GM12878 (cell line): Measurements from ENCODE around the gene PIGU. TPM values are rescaled to one million over a fixed set of nuclear protein-coding genes. Genes with fewer than 3 reads are reported as not detected.

Source experiments
- ATAC-seq: fragments of 200-7000 bp; cut with Tn5 transposase; 3 replicates; pipeline ENCODE4 v1.9.1; 2020; ENCODE audit warnings: mild to moderate bottlenecking, moderate library complexity
- BruUV-seq: library from RNA; stranded (reverse); fragments of 400-500 nt; replicated peaks from 2 replicates; lab custom pipeline; 2021; lab: Mats Ljungman, UMichigan
- CTCF ChIA-PET: fragments of 300-600 bp; sonication (Branson Sonifier 250); formaldehyde crosslinking; extraction: SDS; loops from one replicate; lab custom pipeline; 2021; ENCODE audit warnings: inconsistent platforms; lab: Yijun Ruan, JAX
- POLR2A ChIA-PET: fragments of 350-600 bp; formaldehyde crosslinking; extraction: SDS; loops from one replicate; lab custom pipeline; 2021; ENCODE audit warnings: inconsistent platforms; lab: Charles Lee
- RAD21 ChIA-PET: fragments of 300-600 bp; sonication (Branson Sonifier 250); formaldehyde crosslinking; loops from one replicate; lab custom pipeline; 2023; ENCODE audit warnings: antibody characterized with exemption; ENCODE audit not compliant: unreplicated experiment; lab: Charles Lee
- SMC1A ChIA-PET: fragments of 300-600 bp; sonication (Branson Sonifier 250); formaldehyde crosslinking; loops from one replicate; lab custom pipeline; 2023; ENCODE audit not compliant: unreplicated experiment, uncharacterized antibody; lab: Charles Lee
- DNase-seq: peaks from one replicate; pipeline ENCODE4 v3.0.0-alpha.2; 2011; ENCODE audit warnings: low read depth, low spot score
- FAIRE-seq: peaks from 3 replicates; lab custom pipeline; 2011; peaks lifted over from hg19 to GRCh38; lab: Jason Lieb, UNC
- H2AFZ ChIP-seq: 2 replicates; pipeline ENCODE4 v1.6.0; 2011; ENCODE audit warnings: low read depth, low read length, control low read depth; ENCODE audit not compliant: control insufficient read depth
- H3K27ac ChIP-seq: 2 replicates; pipeline ENCODE4 v1.5.1; 2011; ENCODE audit warnings: control low read depth; ENCODE audit not compliant: control insufficient read depth, insufficient read depth
- H3K27me3 ChIP-seq, 2 experiments: replicated peaks in 1 of 2; 2 replicates each; pipeline versions ENCODE4 v1.6.0 to v1.6.1; 2011; ENCODE audit warnings: low read length in 1 of 2; ENCODE audit not compliant: control insufficient read depth in 2 of 2, insufficient read depth in 2 of 2
- H3K36me3 ChIP-seq, 2 experiments: 2 replicates each; pipeline ENCODE4 v1.5.1; 2011; ENCODE audit warnings: low read length in 1 of 2; ENCODE audit not compliant: control insufficient read depth in 2 of 2, insufficient read depth in 2 of 2
- H3K4me1 ChIP-seq: 2 replicates; pipeline ENCODE4 v1.6.1; 2011; ENCODE audit warnings: mild to moderate bottlenecking, low read length, moderate library complexity, mixed read lengths; ENCODE audit not compliant: control insufficient read depth, insufficient read depth
- H3K4me2 ChIP-seq: 2 replicates; pipeline ENCODE4 v1.6.0; 2011; ENCODE audit warnings: control low read depth; ENCODE audit not compliant: control insufficient read depth, insufficient read depth
- H3K4me3 ChIP-seq: fragments of 200-600 bp; sonication (generic); 2 replicates; pipeline ENCODE4 v1.5.1; 2016
- H3K79me2 ChIP-seq: 2 replicates; pipeline ENCODE4 v1.6.0; 2011; ENCODE audit warnings: low read length; ENCODE audit not compliant: control insufficient read depth, insufficient read depth
- H3K9ac ChIP-seq: 2 replicates; pipeline ENCODE4 v1.8.0; 2011; ENCODE audit warnings: low read length, control low read depth, mixed read lengths; ENCODE audit not compliant: control insufficient read depth, insufficient read depth
- H3K9me3 ChIP-seq: replicated peaks from 3 replicates; pipeline ENCODE4 v1.5.1; 2011; ENCODE audit warnings: mild to moderate bottlenecking, low read length; ENCODE audit not compliant: control insufficient read depth, insufficient read depth
- H4K20me1 ChIP-seq: 2 replicates; pipeline ENCODE4 v1.6.0; 2011; ENCODE audit not compliant: control insufficient read depth, insufficient read depth
- ATF2 ChIP-seq: IDR thresholded peaks from 2 replicates; pipeline ENCODE4 v1.6.1; 2012; ENCODE audit warnings: low read length, inconsistent platforms
- ATF7 ChIP-seq: fragments of 450-650 bp; IDR thresholded peaks from 2 replicates; pipeline ENCODE4 v1.6.1; 2016; ENCODE audit warnings: low read depth, mild to moderate bottlenecking
- BCL11A ChIP-seq: IDR thresholded peaks from 2 replicates; pipeline ENCODE4 v1.6.1; 2011; ENCODE audit warnings: low read depth, low read length
- BRCA1 ChIP-seq: IDR thresholded peaks from 2 replicates; pipeline ENCODE4 v1.6.1; 2011; ENCODE audit warnings: low read depth, low read length, improper control_type of control experiment
- IKZF2 ChIP-seq, 2 experiments: fragments of 450-650 bp; IDR thresholded peaks; 2 replicates each; pipeline ENCODE4 v1.6.1; 2017; ENCODE audit warnings: mild to moderate bottlenecking in 2 of 2, moderate library complexity in 2 of 2
- NFXL1 ChIP-seq: fragments of 450-650 bp; IDR thresholded peaks from 2 replicates; pipeline ENCODE4 v1.6.1; 2017; ENCODE audit warnings: antibody characterized with exemption, mild to moderate bottlenecking, borderline replicate concordance
- NRF1 ChIP-seq: conservative IDR thresholded peaks from 2 replicates; pipeline ENCODE4 v1.6.1; 2011; ENCODE audit warnings: mild to moderate bottlenecking, low read depth, low read length, improper control_type of control experiment
- RAD51 ChIP-seq: fragments of 450-650 bp; IDR thresholded peaks from 2 replicates; pipeline ENCODE4 v1.6.1; 2016; ENCODE audit warnings: moderate library complexity, mild to moderate bottlenecking, inconsistent platforms
- RBBP5 ChIP-seq: fragments of 200-600 bp; sonication (generic); conservative IDR thresholded peaks from 2 replicates; pipeline ENCODE4 v1.6.1; 2016
- SMAD1 ChIP-seq: fragments of 450-650 bp; IDR thresholded peaks from 2 replicates; pipeline ENCODE4 v1.6.1; 2018; ENCODE audit warnings: mild to moderate bottlenecking, low read depth; ENCODE audit not compliant: partially characterized antibody
- SMAD5 ChIP-seq: IDR thresholded peaks from 2 replicates; pipeline ENCODE4 v1.6.1; 2016; ENCODE audit warnings: antibody characterized with exemption, low read depth
- SPI1 ChIP-seq: IDR thresholded peaks from 2 replicates; pipeline ENCODE4 v1.6.1; 2011; ENCODE audit warnings: low read depth, mild to moderate bottlenecking, low read length, moderate library complexity, borderline replicate concordance; ENCODE audit not compliant: insufficient read depth
- USF2 ChIP-seq: IDR thresholded peaks from 2 replicates; pipeline ENCODE4 v1.6.1; 2011; ENCODE audit warnings: low read depth, low read length, improper control_type of control experiment, borderline replicate concordance
- WRNIP1 ChIP-seq: IDR thresholded peaks from 2 replicates; pipeline ENCODE4 v1.6.1; 2011; ENCODE audit warnings: low read depth, low read length, improper control_type of control experiment, borderline replicate concordance
- ZBTB40 ChIP-seq: fragments of 450-650 bp; IDR thresholded peaks from 2 replicates; pipeline ENCODE4 v1.6.1; 2016; ENCODE audit warnings: mild to moderate bottlenecking, moderate library complexity, borderline replicate concordance
- WGBS: methylation state at CpG from one replicate; pipeline ENCODE4 v1.1.6; 2016; ENCODE audit warnings: low lambda C conversion rate; ENCODE audit not compliant: insufficient replicate concordance, insufficient coverage; ENCODE audit errors: missing lambda C conversion rate; 5-methylcytosine and 5-hydroxymethylcytosine counted together
- in situ Hi-C: fragments of 300-500 bp; cut with MboI; formaldehyde crosslinking; loops from 9 replicates; pipeline ENCODE4 v1.14.3; 2018; ENCODE audit warnings: mixed read lengths
- intact Hi-C: fragments of 100-400 bp; cut with micrococcal nuclease; formaldehyde crosslinking; loops from one replicate; pipeline ENCODE4 v1.14.2; 2022; ENCODE audit not compliant: unreplicated experiment
- polyA plus RNA-seq, 11 experiments: library from polyadenylated mRNA; depleted of rRNA in 4 of 11; unstranded in 6 of 11; stranded (reverse) in 5 of 11; fragments of >200 nt; fragmentation: Nextera tagmentation in 4 of 11; fragmentation: Illumina TruSeq in 1 of 11; extraction: Ambion mirVana in 4 of 11; extraction: Trizol in 1 of 11; gene quantifications; 1 replicate in 1 of 11; 2 replicates in 10 of 11; pipeline versions ENCODE4 v1.2.1 to v1.2.3, GENCODE V29; 2011 to 2016; ENCODE audit warnings: inconsistent platforms in 2 of 11, missing spikeins in 2 of 11, low read depth in 1 of 11
- total RNA-seq, 4 experiments: library from RNA; depleted of rRNA in 3 of 4; stranded (reverse); fragments of >200 nt in 3 of 4; fragmentation: Illumina TruSeq in 1 of 4; extraction: Trizol in 1 of 4; gene quantifications; 2 replicates each; pipeline versions ENCODE4 v1.2.1 to v1.2.3, GENCODE V29; 2013 to 2021
- TF ChIP-seq, protein P1 (sequence below): fragments of 450-650 bp; conservative IDR thresholded peaks from 2 replicates; pipeline ENCODE4 v1.6.1; 2017; ENCODE audit warnings: mild to moderate bottlenecking, moderate library complexity

Gene PIGU
- total and polyA plus RNA-seq, 10 of the 15 experiments (the other 5 are each of a cell fraction or from before 2014, with no cell fraction given) = 4.1 to 88.2 (median 25.0) TPM

- TF ChIP-seq SPI1 (no peak), SMAD5 (no peak), ZBTB40 (no peak)
These were observed 101.1 kb downstream of the PIGU start (continued) for GRCh38 chr20:34575756-34576155.

DNA sequence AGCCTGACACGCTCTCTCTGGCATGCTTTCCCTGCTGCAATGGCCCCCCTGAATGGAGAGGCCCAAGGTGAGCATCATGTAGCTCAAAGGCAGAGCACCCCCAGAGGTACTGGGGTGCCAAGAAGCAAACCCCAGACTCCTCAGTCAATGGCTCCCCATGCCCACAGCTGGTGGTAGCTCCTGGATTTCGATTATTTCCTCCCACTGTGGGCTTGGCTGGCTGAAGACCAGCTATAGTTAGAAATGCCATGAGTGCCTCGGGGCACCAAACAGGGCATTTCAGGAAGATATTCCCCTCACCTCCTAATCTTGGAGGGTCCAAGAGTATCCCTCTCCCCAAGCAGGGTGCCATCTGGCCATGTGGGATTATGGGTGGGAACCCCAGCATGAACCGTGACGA is 101.6 kb downstream of the PIGU start:
- ChIA-PET SMC1A (no interaction called here), CTCF (no interaction called here), POLR2A (no interaction called here), RAD21 (no interaction called here)
- ATAC-seq (no peak), DNase-seq (no peak), FAIRE-seq (no peak)
- Histone ChIP-seq H3K4me3 (no peak overlapping the region), H2AFZ (no peak overlapping the region), H3K4me1 (peaks cover 7% of the 10 kb centered on the region), H3K27me3 (no peaks in the 10 kb centered on the region), H3K9me3 (no peaks in the 10 kb centered on the region), H3K27ac (no peak overlapping the region), H3K9ac (no peak overlapping the region), H4K20me1 (no peaks in the 10 kb centered on the region), H3K79me2 (no peaks in the 10 kb centered on the region), H3K36me3 (peaks cover 2 to 18% of the 10 kb centered on the region in 2 experiments), H3K4me2 (no peak overlapping the region)
- intact Hi-C loops = no loop called here
- in situ Hi-C loops = no loop called here
- WGBS = 91% methylated on average over 5 of the region's 5 CpGs
- BruUV-seq = no TSS peak
- no peak for TF ChIP-seq IKZF2 (IDR thresholded peaks at IDR 0.05)
- TF ChIP-seq, protein P1, sequence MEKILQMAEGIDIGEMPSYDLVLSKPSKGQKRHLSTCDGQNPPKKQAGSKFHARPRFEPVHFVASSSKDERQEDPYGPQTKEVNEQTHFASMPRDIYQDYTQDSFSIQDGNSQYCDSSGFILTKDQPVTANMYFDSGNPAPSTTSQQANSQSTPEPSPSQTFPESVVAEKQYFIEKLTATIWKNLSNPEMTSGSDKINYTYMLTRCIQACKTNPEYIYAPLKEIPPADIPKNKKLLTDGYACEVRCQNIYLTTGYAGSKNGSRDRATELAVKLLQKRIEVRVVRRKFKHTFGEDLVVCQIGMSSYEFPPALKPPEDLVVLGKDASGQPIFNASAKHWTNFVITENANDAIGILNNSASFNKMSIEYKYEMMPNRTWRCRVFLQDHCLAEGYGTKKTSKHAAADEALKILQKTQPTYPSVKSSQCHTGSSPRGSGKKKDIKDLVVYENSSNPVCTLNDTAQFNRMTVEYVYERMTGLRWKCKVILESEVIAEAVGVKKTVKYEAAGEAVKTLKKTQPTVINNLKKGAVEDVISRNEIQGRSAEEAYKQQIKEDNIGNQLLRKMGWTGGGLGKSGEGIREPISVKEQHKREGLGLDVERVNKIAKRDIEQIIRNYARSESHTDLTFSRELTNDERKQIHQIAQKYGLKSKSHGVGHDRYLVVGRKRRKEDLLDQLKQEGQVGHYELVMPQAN = no peak
- no peak for TF ChIP-seq NRF1
- TF ChIP-seq RBBP5 = no peak
- TF ChIP-seq WRNIP1 = no peak
- no peak for TF ChIP-seq BCL11A
- TF ChIP-seq SMAD1 = no peak
- no peak for TF ChIP-seq ATF7
- no peak for TF ChIP-seq BRCA1
- TF ChIP-seq RAD51 = no peak
- TF ChIP-seq NFXL1 = no peak
- TF ChIP-seq USF2 = no peak
- TF ChIP-seq ATF2 = no peak
